Gastrocnemius medialis (tissue), 4 donors: ENCODE data around the gene WDFY3. TPM values are rescaled to one million over a fixed set of nuclear protein-coding genes. Genes with fewer than 3 reads are reported as not detected.

Experiments
- ATAC-seq, 2 donors: fragments of 150-250 bp; one replicate each; pipeline ENCODE4 v1.9.1; 2016
- DNase-seq, 2 donors: peaks; one replicate each; pipeline ENCODE4 v3.0.0-alpha.2; 2019
- H3K27ac ChIP-seq, 4 donors: fragments of 200-600 bp; sonication (generic); 1 replicate in 1 of 4; 2 replicates in 3 of 4; pipeline ENCODE4 v1.5.1; 2016 to 2018; ENCODE audit warnings: mild to moderate bottlenecking in 2 of 4, moderate library complexity in 1 of 4
- H3K27me3 ChIP-seq, 3 donors: fragments of 200-600 bp; sonication (generic) in 2 of 3; 1 replicate in 1 of 3; 2 replicates in 2 of 3; pipeline versions ENCODE4 v1.5.1 to v1.6.0; 2016 to 2019; ENCODE audit warnings: mild to moderate bottlenecking in 1 of 3, moderate library complexity in 1 of 3
- H3K36me3 ChIP-seq, 2 donors: fragments of 200-600 bp; sonication (generic) in 1 of 2; one replicate each; pipeline ENCODE4 v1.5.1; 2017 to 2018
- H3K4me1 ChIP-seq, 2 donors: fragments of 200-600 bp; sonication (generic) in 1 of 2; one replicate each; pipeline ENCODE4 v1.5.1; 2016 to 2017; ENCODE audit warnings: mild to moderate bottlenecking in 2 of 2
- H3K4me3 ChIP-seq, 4 donors: fragments of 200-600 bp; sonication (generic) in 3 of 4; 1 replicate in 1 of 4; 2 replicates in 3 of 4; pipeline ENCODE4 v1.5.1; 2016 to 2019; ENCODE audit warnings: mild to moderate bottlenecking in 2 of 4
- H3K9me3 ChIP-seq, 3 donors: fragments of 200-600 bp; sonication (generic) in 2 of 3; 1 replicate in 1 of 3; 2 replicates in 2 of 3; pipeline ENCODE4 v1.5.1; 2016 to 2019
- CTCF ChIP-seq, 5 experiments: fragments of 450-650 bp in 3 of 5; fragments of 200-600 bp in 2 of 5; sonication (generic) in 2 of 5; IDR thresholded peaks in 4 of 5; conservative IDR thresholded peaks in 1 of 5; 1 replicate in 4 of 5; 2 replicates in 1 of 5; pipeline ENCODE4 v1.5.1; 2016 to 2019; ENCODE audit warnings: antibody characterized with exemption in 5 of 5, mild to moderate bottlenecking in 3 of 5, moderate library complexity in 3 of 5
- POLR2A ChIP-seq, 2 donors: fragments of 450-650 bp; IDR thresholded peaks; one replicate each; pipeline ENCODE4 v1.6.1; 2017; ENCODE audit warnings: antibody characterized with exemption in 2 of 2, mild to moderate bottlenecking in 2 of 2, moderate library complexity in 2 of 2
- in situ Hi-C, 4 donors: fragments of 200-750 bp; cut with MboI; loops; one replicate each; pipeline versions ENCODE4 v1.15.0 to v1.8.0; 2017; ENCODE audit warnings: low sequenced_read_pairs in 4 of 4
- intact Hi-C: fragments of 100-400 bp; cut with DNase I; formaldehyde crosslinking; loops from one replicate; pipeline ENCODE4 v1.15.1; 2023; ENCODE audit warnings: low total_unique reads
- total RNA-seq, 4 donors: library from RNA; depleted of rRNA; stranded (reverse); fragments of >200 nt; gene quantifications; one replicate each; pipeline versions ENCODE4 v1.1.0 to v1.2.3, GENCODE V29; 2016

The WDFY3 gene
- total RNA-seq, 4 donors from 2014 or later: 28.3 to 65.9 (median 36.4) TPM

- no peak overlapping the region for H3K4me3 ChIP-seq
- DNase-seq (no peak), ATAC-seq (peak in 1 of 2 donors; percentile 26)
- in situ Hi-C loops: no loop called here
- H3K36me3 ChIP-seq: no peaks in the 10 kb centered on the region
- no peaks in the 10 kb centered on the region for H3K27me3 ChIP-seq
- H3K27ac ChIP-seq: peak overlapping the region in 1 of 4 donors; percentile 2
- intact Hi-C loops: no loop called here
- TF ChIP-seq CTCF (IDR thresholded peaks at IDR 0.05 in 4 of 5, conservative IDR thresholded peaks at IDR 0.05 in 1 of 5) (no peak), POLR2A (IDR thresholded peaks at IDR 0.05) (no peak)
- H3K9me3 ChIP-seq: no peaks in the 10 kb centered on the region
- peaks cover 0 to 10% of the 10 kb centered on the region in 2 donors for H3K4me1 ChIP-seq
Measured at GRCh38 chr4:84877051-84877833, 89.2 kb downstream of the WDFY3 start.

GRCh38 chr4:84875636-84876371 lies 90.7 kb downstream of the WDFY3 start:
- peaks cover 0 to 10% of the 10 kb centered on the region in 2 donors for H3K4me1 ChIP-seq
- intact Hi-C loops: no loop called here
- H3K4me3 ChIP-seq: no peak overlapping the region
- H3K27ac ChIP-seq: no peak overlapping the region
- no peaks in the 10 kb centered on the region for H3K27me3 ChIP-seq
- H3K9me3 ChIP-seq: no peaks in the 10 kb centered on the region
- ATAC-seq (no peak), DNase-seq (no peak)
- H3K36me3 ChIP-seq: no peaks in the 10 kb centered on the region
- TF ChIP-seq CTCF (IDR thresholded peaks at IDR 0.05 in 4 of 5, conservative IDR thresholded peaks at IDR 0.05 in 1 of 5): no peak
- TF ChIP-seq POLR2A (IDR thresholded peaks at IDR 0.05): no peak
- in situ Hi-C loops: no loop called here

GRCh38 chr4:84874619-84875018 lies 91.9 kb downstream of the WDFY3 start:
- H3K4me1 ChIP-seq: peaks cover 0 to 10% of the 10 kb centered on the region in 2 donors
- ATAC-seq (no peak), DNase-seq (no peak)
- no peaks in the 10 kb centered on the region for H3K27me3 ChIP-seq
- intact Hi-C loops: no loop called here
- H3K9me3 ChIP-seq: no peaks in the 10 kb centered on the region
- no peaks in the 10 kb centered on the region for H3K36me3 ChIP-seq
- in situ Hi-C loops: no loop called here
- H3K27ac ChIP-seq: no peak overlapping the region
- TF ChIP-seq POLR2A (IDR thresholded peaks at IDR 0.05): no peak
- no peak for TF ChIP-seq CTCF (IDR thresholded peaks at IDR 0.05 in 4 of 5, conservative IDR thresholded peaks at IDR 0.05 in 1 of 5)
- no peak overlapping the region for H3K4me3 ChIP-seq

GRCh38 chr4:84870398-84871163 lies 95.9 kb downstream of the WDFY3 start:
- no peaks in the 10 kb centered on the region for H3K9me3 ChIP-seq
- no peak for TF ChIP-seq CTCF (IDR thresholded peaks at IDR 0.05 in 4 of 5, conservative IDR thresholded peaks at IDR 0.05 in 1 of 5)
- TF ChIP-seq POLR2A (IDR thresholded peaks at IDR 0.05): no peak
- H3K36me3 ChIP-seq: no peaks in the 10 kb centered on the region
- no peak overlapping the region for H3K4me3 ChIP-seq
- ATAC-seq (no peak), DNase-seq (no peak)
- H3K27ac ChIP-seq: no peak overlapping the region
- no peaks in the 10 kb centered on the region for H3K4me1 ChIP-seq
- no peaks in the 10 kb centered on the region for H3K27me3 ChIP-seq
- intact Hi-C loops (no loop called here), in situ Hi-C loops (no loop called here)
